H9 (cell line): ENCODE data around the gene RFX1. TPM values are rescaled to one million over a fixed set of nuclear protein-coding genes. Genes with fewer than 3 reads are reported as not detected.

ENCODE experiments used
- DNase-seq: peaks from one replicate; pipeline ENCODE4 v3.0.0-alpha.2; 2017
- H2AFZ ChIP-seq: one replicate; pipeline ENCODE4 v1.6.1; 2013; ENCODE audit warnings: mild to moderate bottlenecking, low read length, control low read depth, moderate library complexity
- H2AK5ac ChIP-seq: 2 replicates; pipeline ENCODE4 v1.6.1; 2013; ENCODE audit warnings: low read length, control low read depth, mixed read lengths; ENCODE audit not compliant: insufficient read length
- H2BK120ac ChIP-seq: one replicate; pipeline ENCODE4 v1.6.1; 2013; ENCODE audit warnings: low read depth, mild to moderate bottlenecking, low read length, control low read depth, inconsistent platforms; ENCODE audit not compliant: poor library complexity, severe bottlenecking
- H2BK12ac ChIP-seq: 2 replicates; pipeline ENCODE4 v1.6.1; 2013; ENCODE audit warnings: low read length, control low read depth, mixed read lengths, low read depth; ENCODE audit not compliant: insufficient read length
- H2BK15ac ChIP-seq: 2 replicates; pipeline ENCODE4 v1.6.1; 2013; ENCODE audit warnings: low read depth, low read length, control low read depth
- H2BK20ac ChIP-seq: one replicate; pipeline ENCODE4 v1.6.1; 2013; ENCODE audit warnings: low read depth, mild to moderate bottlenecking, low read length, control low read depth, inconsistent platforms; ENCODE audit not compliant: poor library complexity, severe bottlenecking
- H2BK5ac ChIP-seq: 2 replicates; pipeline ENCODE4 v1.6.1; 2013; ENCODE audit warnings: low read length, control low read depth, mixed read lengths; ENCODE audit not compliant: insufficient read length
- H3K14ac ChIP-seq: 2 replicates; pipeline ENCODE4 v1.6.1; 2013; ENCODE audit warnings: low read length, control low read depth; ENCODE audit not compliant: insufficient read depth
- H3K18ac ChIP-seq: 2 replicates; pipeline ENCODE4 v1.6.1; 2013; ENCODE audit warnings: low read depth, mild to moderate bottlenecking, mixed read lengths, low read length, control low read depth; ENCODE audit not compliant: insufficient read length
- H3K23ac ChIP-seq: 2 replicates; pipeline ENCODE4 v1.6.1; 2013; ENCODE audit warnings: low read length, control low read depth, mixed read lengths, low read depth; ENCODE audit not compliant: insufficient read length
- H3K23me2 ChIP-seq: 2 replicates; pipeline ENCODE4 v1.6.1; 2013; ENCODE audit warnings: low read depth, mild to moderate bottlenecking, mixed read lengths, low read length, control low read depth; ENCODE audit not compliant: insufficient read length, poor library complexity, severe bottlenecking
- H3K27ac ChIP-seq: 2 replicates; pipeline ENCODE4 v1.5.1; 2013; ENCODE audit warnings: low read length, control low read depth, mixed read lengths, low read depth; ENCODE audit not compliant: insufficient read length
- H3K27me3 ChIP-seq: 2 replicates; pipeline ENCODE4 v1.6.1; 2013; ENCODE audit warnings: low read length, control low read depth, inconsistent platforms; ENCODE audit not compliant: insufficient read depth
- H3K4ac ChIP-seq: 2 replicates; pipeline ENCODE4 v1.6.1; 2013; ENCODE audit warnings: low read depth, mild to moderate bottlenecking, control low read depth, inconsistent platforms, low read length, moderate library complexity
- H3K4me1 ChIP-seq: 2 replicates; pipeline ENCODE4 v1.6.1; 2013; ENCODE audit warnings: low read length, control low read depth, inconsistent platforms; ENCODE audit not compliant: insufficient read depth
- H3K4me2 ChIP-seq: 2 replicates; pipeline ENCODE4 v1.6.1; 2013; ENCODE audit warnings: low read length, control low read depth, mixed read lengths; ENCODE audit not compliant: insufficient read length, insufficient read depth
- H3K56ac ChIP-seq: 2 replicates; pipeline ENCODE4 v1.6.1; 2013; ENCODE audit warnings: low read depth, mild to moderate bottlenecking, mixed read lengths, low read length, control low read depth; ENCODE audit not compliant: insufficient read length
- H3K79me1 ChIP-seq: 2 replicates; pipeline ENCODE4 v1.6.1; 2013; ENCODE audit warnings: low read depth, mild to moderate bottlenecking, moderate library complexity, low read length, control low read depth, inconsistent platforms; ENCODE audit not compliant: insufficient read depth, poor library complexity, severe bottlenecking
- H3K79me2 ChIP-seq: 2 replicates; pipeline ENCODE4 v1.6.1; 2013; ENCODE audit warnings: low read length, control low read depth, inconsistent platforms; ENCODE audit not compliant: insufficient read depth
- H3K9ac ChIP-seq: 2 replicates; pipeline ENCODE4 v1.6.1; 2013; ENCODE audit warnings: low read length, control low read depth, mixed read lengths; ENCODE audit not compliant: insufficient read length; ENCODE audit errors: extremely low read depth
- H3K9me3 ChIP-seq: one replicate; pipeline ENCODE4 v1.6.1; 2013; ENCODE audit warnings: low read depth, low read length, inconsistent platforms; ENCODE audit not compliant: control insufficient read depth
- H3T11ph ChIP-seq: one replicate; pipeline ENCODE4 v1.6.1; 2013; ENCODE audit warnings: mild to moderate bottlenecking, low read length, control low read depth, inconsistent platforms
- H4K20me1 ChIP-seq: one replicate; pipeline ENCODE4 v1.6.1; 2013; ENCODE audit not compliant: control insufficient read depth, insufficient read length, insufficient read depth
- H4K5ac ChIP-seq: 2 replicates; pipeline ENCODE4 v1.6.1; 2013; ENCODE audit warnings: low read depth, mild to moderate bottlenecking, mixed read lengths, low read length, control low read depth; ENCODE audit not compliant: insufficient read length
- H4K8ac ChIP-seq: replicated peaks from 2 replicates; pipeline ENCODE4 v1.6.1; 2013; ENCODE audit warnings: low read length, control low read depth, mixed read lengths, low read depth; ENCODE audit not compliant: insufficient read length
- H4K91ac ChIP-seq: 2 replicates; pipeline ENCODE4 v1.6.1; 2013; ENCODE audit warnings: low read depth, mild to moderate bottlenecking, moderate library complexity, mixed read lengths, low read length, control low read depth; ENCODE audit not compliant: insufficient read length
- H3K27ac Mint-ChIP-seq, 3 experiments: 2 replicates in 2 of 3; 3 replicates in 1 of 3; pipeline ENCODE4 v1.8.0; 2020 to 2021; ENCODE audit warnings: mixed read lengths in 3 of 3, mild to moderate bottlenecking in 1 of 3, moderate library complexity in 1 of 3
- H3K27me3 Mint-ChIP-seq: 2 replicates; pipeline ENCODE4 v1.8.0; 2021; ENCODE audit warnings: low read depth, mild to moderate bottlenecking, moderate library complexity, mixed read lengths
- H3K36me3 Mint-ChIP-seq, 3 experiments: 2 replicates in 2 of 3; 3 replicates in 1 of 3; pipeline ENCODE4 v1.8.0; 2020 to 2021; ENCODE audit warnings: low read depth in 3 of 3, mixed read lengths in 3 of 3; ENCODE audit not compliant: insufficient read depth in 1 of 3
- H3K4me1 Mint-ChIP-seq, 2 experiments: 2 replicates each; pipeline ENCODE4 v1.8.0; 2020; ENCODE audit warnings: mixed read lengths in 2 of 2
- H3K4me3 Mint-ChIP-seq, 2 experiments: 2 replicates in 1 of 2; 3 replicates in 1 of 2; pipeline ENCODE4 v1.8.0; 2020 to 2021; ENCODE audit warnings: mild to moderate bottlenecking in 2 of 2, mixed read lengths in 2 of 2, moderate library complexity in 1 of 2
- H3K9me3 Mint-ChIP-seq, 2 experiments: 2 replicates in 1 of 2; 3 replicates in 1 of 2; pipeline ENCODE4 v1.8.0; 2020; ENCODE audit warnings: mild to moderate bottlenecking in 2 of 2, mixed read lengths in 2 of 2, moderate library complexity in 1 of 2
- WGBS: extraction: QIAGEN DNeasy Blood & Tissue Kit; methylation state at CpG from one replicate; pipeline ENCODE4 v1.1.7; 2013; ENCODE audit warnings: missing lambda C conversion rate, low lambda C conversion rate, mixed read lengths; ENCODE audit not compliant: insufficient read length; ENCODE audit errors: extremely low coverage; 5-methylcytosine and 5-hydroxymethylcytosine counted together
- total RNA-seq: library from RNA; stranded (reverse); gene quantifications from 2 replicates; pipeline ENCODE4 v1.2.1, GENCODE V29; 2021
- TF ChIP-seq, protein P1 (sequence below): fragments of 200-600 bp; sonication (generic); conservative IDR thresholded peaks from 3 replicates; pipeline ENCODE4 v1.8.0; 2021; ENCODE audit warnings: antibody characterized with exemption, mild to moderate bottlenecking

RFX1 gene
- total RNA-seq, 1 experiment from 2014 or later, result 21.4 TPM

DNA sequence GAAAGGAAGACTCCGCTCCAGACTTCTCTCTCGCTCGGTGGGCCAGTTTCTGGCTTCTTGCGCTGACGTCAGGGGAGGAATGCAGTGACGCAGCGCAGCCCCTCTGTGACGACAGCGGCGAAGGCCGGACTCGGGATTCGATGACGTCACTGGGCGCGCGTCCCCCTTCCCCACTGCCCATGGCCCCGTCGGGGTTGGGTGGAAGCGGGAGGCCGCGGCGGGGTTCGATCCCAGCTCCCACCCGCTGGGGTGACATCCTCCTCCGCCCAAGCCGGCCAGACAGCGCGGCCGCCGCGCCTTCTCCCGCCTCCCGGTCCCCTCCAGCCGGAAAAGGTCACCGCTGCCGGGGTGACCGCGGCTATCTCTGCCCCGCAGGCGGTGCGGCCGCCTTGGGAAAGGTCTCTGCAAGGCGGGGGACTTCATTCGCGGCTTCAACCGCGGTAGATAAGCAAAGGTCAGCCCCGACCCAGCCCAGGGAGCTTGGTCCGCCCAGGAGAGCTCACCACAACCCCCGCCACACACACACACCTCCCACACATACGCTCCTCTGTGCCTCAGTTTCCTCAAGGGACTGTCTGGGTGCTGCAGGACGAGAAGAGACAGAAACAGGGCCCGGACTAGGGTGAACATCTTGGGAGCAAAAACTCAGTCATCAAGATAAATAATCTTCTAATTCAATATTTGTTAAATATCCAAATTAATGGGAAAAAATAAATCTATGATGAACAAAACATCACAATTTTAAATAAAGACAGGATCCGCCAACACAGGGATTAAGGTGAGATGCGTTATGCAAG is 844 bp upstream of the RFX1 start:
- no peaks in the 10 kb centered on the region for H3K23me2 ChIP-seq
- H3K79me2 ChIP-seq, result no peaks in the 10 kb centered on the region
- no peaks in the 10 kb centered on the region; the same call in none of the 2 replicates for H3K27me3 Mint-ChIP-seq
- peak overlapping the region; percentile 66 for H3K27ac ChIP-seq
- H3K56ac ChIP-seq, result no peak overlapping the region
- H3K36me3 Mint-ChIP-seq, result peaks cover 0 to 2% (median 0%) of the 10 kb centered on the region in 3 experiments; a peak in 1 of 7 replicates
- H2BK5ac ChIP-seq, result no peak overlapping the region
- H3K4me3 Mint-ChIP-seq, result peak overlapping the region; percentile 82 to 93
- H2BK20ac ChIP-seq, result no peak overlapping the region
- no peak overlapping the region for H2BK120ac ChIP-seq
- peak; percentile 54 for DNase-seq
- peak overlapping the region; percentile 94 for H3K18ac ChIP-seq
- H3K9me3 Mint-ChIP-seq, result peaks cover 0 to 4% of the 10 kb centered on the region in 2 experiments; a peak in 2 of 5 replicates
- H3K9ac ChIP-seq, result peak overlapping the region; percentile 66
- no peak overlapping the region for H2BK15ac ChIP-seq
- peak overlapping the region; percentile 57 for H3K4me2 ChIP-seq
- H4K91ac ChIP-seq, result no peak overlapping the region
- H3K27me3 ChIP-seq, result no peaks in the 10 kb centered on the region
- no peak overlapping the region for H2AFZ ChIP-seq
- H3K23ac ChIP-seq, result no peak overlapping the region
- no peaks in the 10 kb centered on the region for H3K9me3 ChIP-seq
- H3K4me1 ChIP-seq, result no peaks in the 10 kb centered on the region
- no CpG with 5 or more reads among the region's 56 CpGs for WGBS
- no peaks in the 10 kb centered on the region for H4K20me1 ChIP-seq
- H3T11ph ChIP-seq, result no peak overlapping the region
- H3K27ac Mint-ChIP-seq, result peak overlapping the region; percentile 99 to 100 (median 100)
- peak overlapping the region; percentile 53 for H2BK12ac ChIP-seq
- H4K8ac ChIP-seq, result no peak overlapping the region
- peaks cover 13 to 14% of the 10 kb centered on the region in 2 experiments; a peak in 3 of 4 replicates for H3K4me1 Mint-ChIP-seq
- TF ChIP-seq, protein P1, sequence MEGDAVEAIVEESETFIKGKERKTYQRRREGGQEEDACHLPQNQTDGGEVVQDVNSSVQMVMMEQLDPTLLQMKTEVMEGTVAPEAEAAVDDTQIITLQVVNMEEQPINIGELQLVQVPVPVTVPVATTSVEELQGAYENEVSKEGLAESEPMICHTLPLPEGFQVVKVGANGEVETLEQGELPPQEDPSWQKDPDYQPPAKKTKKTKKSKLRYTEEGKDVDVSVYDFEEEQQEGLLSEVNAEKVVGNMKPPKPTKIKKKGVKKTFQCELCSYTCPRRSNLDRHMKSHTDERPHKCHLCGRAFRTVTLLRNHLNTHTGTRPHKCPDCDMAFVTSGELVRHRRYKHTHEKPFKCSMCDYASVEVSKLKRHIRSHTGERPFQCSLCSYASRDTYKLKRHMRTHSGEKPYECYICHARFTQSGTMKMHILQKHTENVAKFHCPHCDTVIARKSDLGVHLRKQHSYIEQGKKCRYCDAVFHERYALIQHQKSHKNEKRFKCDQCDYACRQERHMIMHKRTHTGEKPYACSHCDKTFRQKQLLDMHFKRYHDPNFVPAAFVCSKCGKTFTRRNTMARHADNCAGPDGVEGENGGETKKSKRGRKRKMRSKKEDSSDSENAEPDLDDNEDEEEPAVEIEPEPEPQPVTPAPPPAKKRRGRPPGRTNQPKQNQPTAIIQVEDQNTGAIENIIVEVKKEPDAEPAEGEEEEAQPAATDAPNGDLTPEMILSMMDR, result no peak
- no peak overlapping the region for H4K5ac ChIP-seq
- no peaks in the 10 kb centered on the region for H3K79me1 ChIP-seq
- H3K14ac ChIP-seq, result peak overlapping the region; percentile 91
- H2AK5ac ChIP-seq, result no peak overlapping the region
- no peak overlapping the region; the same call in 1 of the 2 replicates for H3K4ac ChIP-seq
